ENCODE measurements around the gene NOG. TPM values are rescaled to one million over a fixed set of nuclear protein-coding genes. Genes with fewer than 3 reads are reported as not detected.
A peak's percentile ranks its signal among the peaks of the same experiment; 100 is the strongest.

NOG gene
- total RNA-seq, 2 donors from 2014 or later: 0.13 to 0.93 TPM

DNA sequence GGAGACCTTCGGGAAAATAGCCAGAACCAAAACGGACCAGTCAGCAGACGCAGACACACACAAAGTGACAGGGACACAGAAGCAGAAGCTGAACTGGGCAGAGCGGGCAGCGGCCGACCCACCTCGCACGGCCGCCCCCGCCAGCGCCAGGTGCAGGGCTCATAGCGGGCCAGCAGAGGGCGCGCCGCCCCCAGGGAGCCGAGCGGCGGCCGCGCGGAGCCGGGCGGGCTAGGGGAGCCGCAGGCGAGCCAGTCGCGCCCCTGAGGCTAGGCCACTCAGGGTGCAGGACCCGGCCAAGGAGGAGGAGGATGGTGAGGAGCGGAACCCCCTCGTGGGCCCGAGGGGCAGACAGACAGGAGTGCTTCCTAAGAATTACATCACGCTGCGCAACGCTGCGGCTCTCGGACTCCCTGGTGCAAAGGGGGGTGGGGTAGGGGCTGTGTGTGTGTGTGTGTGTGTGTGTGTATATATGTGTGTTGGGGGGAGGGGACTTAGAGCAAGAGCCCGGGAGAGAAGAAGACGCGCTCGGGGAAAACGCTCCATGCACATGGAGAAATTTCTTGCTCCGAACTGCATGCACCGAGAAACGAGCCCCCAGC lies 913 bp upstream of the NOG start:
- Mint-ChIP-seq H3K4me3 (peak overlapping the region; percentile 39), H3K36me3 (ENCODE audit: low read depth) (no peaks in the 10 kb centered on the region), H3K9me3 (no peaks in the 10 kb centered on the region), H3K27me3 (peaks cover 54% of the 10 kb centered on the region), H3K27ac (no peak overlapping the region), H3K4me1 (no peaks in the 10 kb centered on the region)
- ATAC-seq (replicated peaks): peak; percentile 65

GRCh38 chr17:56593086-56593645 lies 333 bp upstream of the NOG start:
- no peak overlapping the region for H3K27ac Mint-ChIP-seq
- H3K4me1 Mint-ChIP-seq: no peaks in the 10 kb centered on the region
- H3K27me3 Mint-ChIP-seq: peaks cover 52% of the 10 kb centered on the region
- no peaks in the 10 kb centered on the region for H3K9me3 Mint-ChIP-seq
- peak overlapping the region; percentile 39 for H3K4me3 Mint-ChIP-seq
- ATAC-seq (replicated peaks): peak; percentile 42
- H3K36me3 Mint-ChIP-seq (ENCODE audit: low read depth): no peaks in the 10 kb centered on the region

- Mint-ChIP-seq H3K36me3 (ENCODE audit: low read depth) (no peaks in the 10 kb centered on the region), H3K27ac (no peak overlapping the region), H3K9me3 (no peaks in the 10 kb centered on the region), H3K4me1 (no peaks in the 10 kb centered on the region), H3K4me3 (peak overlapping the region; percentile 48), H3K27me3 (peaks cover 52% of the 10 kb centered on the region)
- ATAC-seq (replicated peaks): peak; percentile 21
These were observed 1.0 kb downstream of the NOG start for GRCh38 chr17:56594320-56595107.

DNA sequence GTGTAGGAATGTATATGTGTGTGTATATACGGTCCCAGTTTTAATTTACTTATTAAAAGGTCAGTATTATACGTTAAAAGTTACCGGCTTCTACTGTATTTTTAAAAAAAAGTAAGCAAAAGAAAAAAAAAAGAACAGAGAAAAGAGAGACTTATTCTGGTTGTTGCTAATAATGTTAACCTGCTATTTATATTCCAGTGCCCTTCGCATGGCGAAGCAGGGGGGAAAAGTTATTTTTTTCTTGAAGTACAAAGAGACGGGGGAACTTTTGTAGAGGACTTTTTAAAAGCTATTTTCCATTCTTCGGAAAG lies 1.6 kb downstream of the NOG start:
- H3K4me1 Mint-ChIP-seq: no peaks in the 10 kb centered on the region
- no peak overlapping the region for H3K27ac Mint-ChIP-seq
- H3K9me3 Mint-ChIP-seq: no peaks in the 10 kb centered on the region
- peak overlapping the region; percentile 48 for H3K4me3 Mint-ChIP-seq
- no peaks in the 10 kb centered on the region for H3K36me3 Mint-ChIP-seq (ENCODE audit: low read depth)
- ATAC-seq (replicated peaks): no peak
- peaks cover 54% of the 10 kb centered on the region for H3K27me3 Mint-ChIP-seq

DNA sequence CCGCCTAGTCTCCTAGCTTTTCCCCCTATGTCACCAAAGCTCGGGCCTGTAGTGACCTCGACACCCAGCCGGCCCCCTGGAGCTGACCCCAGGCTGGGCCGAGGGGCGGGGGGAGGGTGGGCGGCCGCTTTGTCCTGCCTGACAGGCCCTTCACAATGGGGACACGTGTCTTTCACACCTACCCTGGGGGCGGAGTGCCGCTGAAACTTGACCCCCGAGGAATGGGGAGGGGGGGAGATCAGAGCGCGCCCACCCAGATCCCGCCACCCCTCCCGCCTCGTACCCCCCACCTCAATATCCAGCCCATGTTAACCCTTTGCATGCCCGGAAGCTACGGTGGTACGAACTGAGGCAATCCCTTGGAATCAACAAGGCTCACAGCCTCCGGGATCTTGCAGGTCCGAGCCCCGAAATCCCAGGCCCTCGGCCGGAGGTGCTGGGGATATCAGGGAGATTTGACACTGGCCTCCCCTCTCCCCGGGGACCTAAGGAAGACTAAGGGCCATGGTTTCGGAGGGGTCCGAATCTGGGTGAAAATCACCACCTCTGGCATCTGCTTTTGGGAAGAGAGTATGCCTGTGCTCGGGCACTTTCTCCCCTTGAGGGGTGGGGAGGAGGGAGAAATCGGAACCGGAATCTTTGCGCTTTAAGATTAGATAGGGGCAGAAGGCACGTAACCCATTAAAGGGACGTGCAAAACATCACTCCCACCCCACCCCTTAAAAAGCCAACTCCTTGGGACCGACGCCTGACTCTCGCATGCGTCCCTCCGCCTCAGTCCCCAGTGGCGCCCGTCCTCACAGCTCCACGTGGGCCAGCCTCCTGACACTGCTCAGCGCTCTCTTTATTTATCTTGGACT lies 2.6 kb downstream of the NOG start:
- H3K4me3 Mint-ChIP-seq: peak overlapping the region; percentile 60
- H3K36me3 Mint-ChIP-seq (ENCODE audit: low read depth): no peaks in the 10 kb centered on the region
- H3K27me3 Mint-ChIP-seq: peaks cover 46% of the 10 kb centered on the region
- peak; percentile 33 for ATAC-seq (replicated peaks)
- no peak overlapping the region for H3K27ac Mint-ChIP-seq
- H3K9me3 Mint-ChIP-seq: no peaks in the 10 kb centered on the region
- no peaks in the 10 kb centered on the region for H3K4me1 Mint-ChIP-seq

DNA sequence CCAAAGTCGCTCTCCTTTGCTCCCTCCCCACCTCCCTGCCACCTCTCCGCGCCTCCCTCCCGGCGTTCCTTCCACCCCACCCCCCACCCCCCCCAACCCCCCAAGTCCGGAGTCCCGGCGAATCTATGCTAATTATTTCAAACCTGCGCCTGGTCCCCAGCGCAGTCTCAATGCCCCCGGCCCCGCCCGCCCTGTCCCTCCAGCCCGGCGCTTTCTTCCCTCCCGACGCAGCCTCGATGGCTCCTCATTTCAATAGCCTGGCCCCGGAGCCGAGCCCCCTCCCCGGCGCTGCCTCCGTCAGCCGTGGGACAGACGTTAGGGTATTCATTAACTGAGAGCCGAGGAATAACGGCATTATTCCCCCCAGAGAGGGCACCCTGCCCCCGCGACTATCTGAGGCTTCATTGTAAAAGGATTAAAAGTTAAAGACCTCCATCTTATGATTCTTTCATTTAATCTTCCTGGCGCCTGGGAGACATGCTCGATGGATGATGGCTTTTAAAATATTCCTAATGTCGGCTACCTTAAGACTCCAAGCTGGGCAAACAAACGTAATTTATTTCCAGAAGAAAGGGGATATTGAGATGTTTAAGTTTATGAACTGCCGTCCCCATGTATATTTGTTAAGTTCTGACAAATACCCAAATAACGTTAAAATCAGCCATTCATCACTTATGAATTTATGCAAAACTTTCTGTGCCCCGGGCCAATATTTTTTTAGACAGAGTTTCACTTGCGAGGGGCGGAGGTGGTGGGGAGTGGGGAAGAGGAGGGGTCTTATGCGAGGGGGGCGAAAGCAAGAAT lies 3.4 kb downstream of the NOG start:
- peaks cover 39% of the 10 kb centered on the region for H3K27me3 Mint-ChIP-seq
- no peaks in the 10 kb centered on the region for H3K36me3 Mint-ChIP-seq (ENCODE audit: low read depth)
- no peak for ATAC-seq (replicated peaks)
- no peaks in the 10 kb centered on the region for H3K4me1 Mint-ChIP-seq
- H3K9me3 Mint-ChIP-seq: no peaks in the 10 kb centered on the region
- H3K27ac Mint-ChIP-seq: no peak overlapping the region
- peak overlapping the region; percentile 60 for H3K4me3 Mint-ChIP-seq

DNA sequence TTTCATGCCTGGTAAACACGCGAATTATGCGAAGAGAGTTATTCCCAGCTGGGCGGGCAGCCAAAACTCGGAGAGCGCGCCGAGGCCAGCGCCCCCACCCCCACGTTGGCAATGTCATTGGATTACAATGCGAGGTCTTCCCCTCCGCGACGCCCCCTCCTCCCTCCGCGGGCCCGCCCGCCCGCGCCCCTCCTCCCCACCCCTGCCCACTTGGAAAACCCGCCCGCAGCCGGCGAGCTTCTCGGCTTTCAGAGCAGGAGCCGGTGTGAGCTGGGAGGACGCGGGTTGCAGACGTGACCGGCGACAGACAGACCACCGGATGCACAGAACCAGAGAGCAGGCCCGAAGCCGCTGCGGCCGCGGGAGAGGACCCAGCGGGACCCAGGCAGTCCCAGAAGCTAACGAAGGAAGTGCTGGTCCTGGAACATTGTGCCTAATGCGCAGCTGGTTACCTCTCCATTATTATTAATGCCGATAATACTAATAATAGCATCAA lies 4.0 kb downstream of the NOG start:
- no peaks in the 10 kb centered on the region for H3K9me3 Mint-ChIP-seq
- no peak overlapping the region for H3K27ac Mint-ChIP-seq
- H3K36me3 Mint-ChIP-seq (ENCODE audit: low read depth): no peaks in the 10 kb centered on the region
- H3K4me1 Mint-ChIP-seq: no peaks in the 10 kb centered on the region
- H3K27me3 Mint-ChIP-seq: peaks cover 33% of the 10 kb centered on the region
- peak overlapping the region; percentile 60 for H3K4me3 Mint-ChIP-seq
- ATAC-seq (replicated peaks): no peak

DNA sequence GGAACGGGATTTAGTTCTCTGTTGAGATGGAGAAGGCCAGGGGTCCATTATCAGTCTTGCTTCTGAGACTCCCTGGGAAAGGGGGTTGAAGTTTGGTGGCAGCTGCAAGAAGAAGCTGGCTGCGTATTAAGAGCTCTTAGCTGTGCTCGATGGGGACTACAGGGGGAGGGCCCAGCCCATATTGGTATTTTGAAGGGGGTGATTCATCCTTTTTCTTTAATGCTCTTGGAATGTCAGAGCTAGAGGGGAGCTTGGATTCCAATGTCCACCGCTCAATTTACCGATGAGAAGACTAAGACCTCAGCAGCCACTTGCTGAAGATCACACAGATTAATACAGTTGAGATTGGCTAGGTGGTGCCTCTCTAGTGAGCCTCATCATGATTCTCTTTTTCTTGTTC lies 5.0 kb downstream of the NOG start:
- Mint-ChIP-seq H3K4me1 (no peaks in the 10 kb centered on the region), H3K27ac (no peak overlapping the region), H3K4me3 (peak overlapping the region; percentile 46), H3K9me3 (no peaks in the 10 kb centered on the region), H3K27me3 (peaks cover 37% of the 10 kb centered on the region), H3K36me3 (ENCODE audit: low read depth) (no peaks in the 10 kb centered on the region)
- ATAC-seq (replicated peaks): no peak

DNA sequence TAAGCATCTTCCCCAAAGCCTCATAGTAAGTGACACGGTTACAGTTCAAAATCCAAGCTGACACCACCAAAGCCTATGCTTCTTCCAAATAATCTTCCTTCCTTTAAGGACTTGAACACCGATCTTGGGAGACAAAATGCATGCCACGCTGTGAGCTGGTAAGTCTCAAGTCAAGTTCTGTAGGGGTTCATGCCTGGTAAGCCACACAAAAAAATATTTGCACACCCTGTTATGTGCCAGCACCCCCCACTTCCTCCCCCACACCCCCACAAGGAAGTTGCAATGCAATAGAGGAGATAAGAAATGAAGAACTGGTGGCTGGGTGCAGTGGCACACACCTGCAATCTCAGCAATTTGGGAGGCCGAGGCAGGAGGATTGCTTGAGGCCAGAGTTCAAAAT lies 5.6 kb downstream of the NOG start:
- Mint-ChIP-seq H3K4me3 (peak overlapping the region; percentile 46), H3K9me3 (no peaks in the 10 kb centered on the region)

GRCh38 chr17:56599566-56599965 lies 6.1 kb downstream of the NOG start:
- no peak for ATAC-seq (replicated peaks)
- Mint-ChIP-seq H3K27ac (no peak overlapping the region), H3K4me1 (no peaks in the 10 kb centered on the region), H3K9me3 (no peaks in the 10 kb centered on the region), H3K4me3 (no peak overlapping the region), H3K27me3 (peaks cover 37% of the 10 kb centered on the region), H3K36me3 (ENCODE audit: low read depth) (no peaks in the 10 kb centered on the region)

More for the DNA sequence above, 5.6 kb downstream of the NOG start:
- H3K27me3 Mint-ChIP-seq: peaks cover 37% of the 10 kb centered on the region
- no peaks in the 10 kb centered on the region for H3K36me3 Mint-ChIP-seq (ENCODE audit: low read depth)
- no peaks in the 10 kb centered on the region for H3K4me1 Mint-ChIP-seq
- no peak overlapping the region for H3K27ac Mint-ChIP-seq
- no peak for ATAC-seq (replicated peaks)

DNA sequence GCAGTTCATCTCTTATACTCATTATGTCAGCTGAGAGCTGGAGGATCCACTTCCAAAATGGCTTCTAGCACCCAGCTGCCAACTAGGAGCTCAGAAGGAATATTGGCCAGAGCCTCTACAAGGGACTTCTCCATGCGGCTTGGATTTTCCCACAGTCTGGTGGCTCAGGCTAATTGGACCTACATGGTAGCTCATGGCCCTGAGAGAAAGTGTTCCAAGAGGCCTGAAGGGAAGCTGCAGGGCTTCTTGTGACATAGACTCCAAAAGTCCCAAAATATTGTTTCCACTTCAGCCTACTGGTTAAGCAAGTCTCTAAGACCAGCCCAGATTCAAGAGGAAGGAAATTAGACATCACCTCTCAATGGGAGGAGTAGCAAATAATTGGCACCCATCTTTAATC lies 6.8 kb downstream of the NOG start:
- H3K4me1 Mint-ChIP-seq: no peaks in the 10 kb centered on the region
- H3K9me3 Mint-ChIP-seq: no peaks in the 10 kb centered on the region
- no peaks in the 10 kb centered on the region for H3K36me3 Mint-ChIP-seq (ENCODE audit: low read depth)
- H3K27ac Mint-ChIP-seq: no peak overlapping the region
- no peak for ATAC-seq (replicated peaks)
- peaks cover 36% of the 10 kb centered on the region for H3K27me3 Mint-ChIP-seq
- H3K4me3 Mint-ChIP-seq: no peak overlapping the region

- ATAC-seq (replicated peaks): no peak
- Mint-ChIP-seq H3K9me3 (no peaks in the 10 kb centered on the region), H3K4me1 (no peaks in the 10 kb centered on the region), H3K27me3 (peaks cover 38% of the 10 kb centered on the region), H3K27ac (no peak overlapping the region), H3K36me3 (ENCODE audit: low read depth) (no peaks in the 10 kb centered on the region), H3K4me3 (no peak overlapping the region)
These were observed 8.1 kb downstream of the NOG start for GRCh38 chr17:56601591-56601990.

- Mint-ChIP-seq H3K36me3 (ENCODE audit: low read depth) (no peaks in the 10 kb centered on the region), H3K4me1 (no peaks in the 10 kb centered on the region), H3K27me3 (peaks cover 32% of the 10 kb centered on the region), H3K27ac (no peak overlapping the region), H3K4me3 (no peak overlapping the region), H3K9me3 (no peaks in the 10 kb centered on the region)
- no peak for ATAC-seq (replicated peaks)
These were observed 9.0 kb downstream of the NOG start for GRCh38 chr17:56602292-56603130.

All from activated T-helper 17 cell treated with anti-CD3 and anti-CD28 coated beads, Interleukin-2, amount 50 U/mL, for 72 hours (primary cell).